Measurements from ENCODE around the gene PRKD3. TPM values are rescaled to one million over a fixed set of nuclear protein-coding genes. Genes with fewer than 3 reads are reported as not detected.
A peak's percentile ranks its signal among the peaks of the same experiment; 100 is the strongest.

The PRKD3 gene
- total and polyA plus RNA-seq, 2 donors (not counting 1 experiment from before 2014, with no cell fraction given), result 48.0 to 67.7 TPM

GRCh38 chr2:37332560-37332959 is 7.9 kb upstream of the PRKD3 start:
- TF ChIP-seq CTCF (conservative IDR thresholded peaks at IDR 0.05 in 1 of 2, IDR thresholded peaks at IDR 0.05 in 1 of 2; ENCODE audit: low read depth in 1 of 2, low read length in 2 of 2), result no peak
- TF ChIP-seq EZH2 (IDR thresholded peaks at IDR 0.05; ENCODE audit: low read length, missing control alignments), result no peak
- Histone ChIP-seq H3K27ac (ENCODE audit: insufficient read depth, low read length) (no peak overlapping the region), H3K4me2 (ENCODE audit: extremely low read depth, insufficient read depth, low read length) (no peak overlapping the region)

GRCh38 chr2:37330681-37331080 is 6.0 kb upstream of the PRKD3 start:
- Histone ChIP-seq H3K4me3 (replicated peaks in 1 of 4; ENCODE audit: control extremely low read depth in 1 of 4, insufficient read depth in 1 of 4, low read depth in 3 of 4, low read length in 4 of 4) (no peak overlapping the region), H3K9me3 (ENCODE audit: control insufficient read depth, insufficient read depth, low read depth, low read length) (no peaks in the 10 kb centered on the region), H3K4me2 (ENCODE audit: extremely low read depth, insufficient read depth, low read length) (no peak overlapping the region), H3K79me2 (ENCODE audit: control insufficient read depth, insufficient read depth, low read length) (no peaks in the 10 kb centered on the region), H3K27me3 (ENCODE audit: control insufficient read depth, insufficient read depth, low read length) (no peaks in the 10 kb centered on the region), H3K4me1 (ENCODE audit: control insufficient read depth, extremely low read depth, insufficient read depth, low read length) (no peaks in the 10 kb centered on the region), H3K36me3 (ENCODE audit: control insufficient read depth, insufficient read depth, low read length) (no peaks in the 10 kb centered on the region), H4K20me1 (ENCODE audit: control insufficient read depth, extremely low read depth, insufficient read depth, low read length) (no peaks in the 10 kb centered on the region), H2AFZ (ENCODE audit: low read length) (no peak overlapping the region), H3K27ac (ENCODE audit: insufficient read depth, low read length) (no peak overlapping the region), H3K9ac (ENCODE audit: insufficient read depth, low read length) (no peak overlapping the region)
- no peak for DNase-seq (ENCODE audit: low read depth in 2 of 2)
- no peak for TF ChIP-seq CTCF (conservative IDR thresholded peaks at IDR 0.05 in 1 of 2, IDR thresholded peaks at IDR 0.05 in 1 of 2; ENCODE audit: low read depth in 1 of 2, low read length in 2 of 2)
- no peak for TF ChIP-seq EZH2 (IDR thresholded peaks at IDR 0.05; ENCODE audit: low read length, missing control alignments)

More at GRCh38 chr2:37332560-37332959, 7.9 kb upstream of the PRKD3 start:
- H3K36me3 ChIP-seq (ENCODE audit: control insufficient read depth, insufficient read depth, low read length), result no peaks in the 10 kb centered on the region
- H3K4me1 ChIP-seq (ENCODE audit: control insufficient read depth, extremely low read depth, insufficient read depth, low read length), result no peaks in the 10 kb centered on the region
- H4K20me1 ChIP-seq (ENCODE audit: control insufficient read depth, extremely low read depth, insufficient read depth, low read length), result no peaks in the 10 kb centered on the region
- no peak overlapping the region for H3K9ac ChIP-seq (ENCODE audit: insufficient read depth, low read length)
- H3K27me3 ChIP-seq (ENCODE audit: control insufficient read depth, insufficient read depth, low read length), result no peaks in the 10 kb centered on the region
- H3K4me3 ChIP-seq (replicated peaks in 1 of 4; ENCODE audit: control extremely low read depth in 1 of 4, insufficient read depth in 1 of 4, low read depth in 3 of 4, low read length in 4 of 4), result no peak overlapping the region
- H2AFZ ChIP-seq (ENCODE audit: low read length), result no peak overlapping the region
- H3K79me2 ChIP-seq (ENCODE audit: control insufficient read depth, insufficient read depth, low read length), result no peaks in the 10 kb centered on the region
- no peaks in the 10 kb centered on the region for H3K9me3 ChIP-seq (ENCODE audit: control insufficient read depth, insufficient read depth, low read depth, low read length)
- DNase-seq (ENCODE audit: low read depth in 2 of 2), result no peak

- Histone ChIP-seq H3K4me3 (replicated peaks in 1 of 4; ENCODE audit: control extremely low read depth in 1 of 4, insufficient read depth in 1 of 4, low read depth in 3 of 4, low read length in 4 of 4) (peak overlapping the region in 2 of 4 experiments; percentile 7 to 74), H3K27ac (ENCODE audit: insufficient read depth, low read length) (no peak overlapping the region)
- no peak for DNase-seq (ENCODE audit: low read depth in 2 of 2)
Measured at GRCh38 chr2:37326866-37327634, 2.4 kb upstream of the PRKD3 start.

More at GRCh38 chr2:37326866-37327634, 2.4 kb upstream of the PRKD3 start:
- Histone ChIP-seq H3K79me2 (ENCODE audit: control insufficient read depth, insufficient read depth, low read length) (peaks cover 20% of the 10 kb centered on the region), H3K36me3 (ENCODE audit: control insufficient read depth, insufficient read depth, low read length) (no peaks in the 10 kb centered on the region), H3K9ac (ENCODE audit: insufficient read depth, low read length) (no peak overlapping the region), H4K20me1 (ENCODE audit: control insufficient read depth, extremely low read depth, insufficient read depth, low read length) (no peaks in the 10 kb centered on the region), H3K4me2 (ENCODE audit: extremely low read depth, insufficient read depth, low read length) (peak overlapping the region; percentile 81), H3K9me3 (ENCODE audit: control insufficient read depth, insufficient read depth, low read depth, low read length) (no peaks in the 10 kb centered on the region), H2AFZ (ENCODE audit: low read length) (peak overlapping the region; percentile 71), H3K4me1 (ENCODE audit: control insufficient read depth, extremely low read depth, insufficient read depth, low read length) (peaks cover 2% of the 10 kb centered on the region), H3K27me3 (ENCODE audit: control insufficient read depth, insufficient read depth, low read length) (no peaks in the 10 kb centered on the region)
- TF ChIP-seq EZH2 (IDR thresholded peaks at IDR 0.05; ENCODE audit: low read length, missing control alignments) (no peak), CTCF (conservative IDR thresholded peaks at IDR 0.05 in 1 of 2, IDR thresholded peaks at IDR 0.05 in 1 of 2; ENCODE audit: low read depth in 1 of 2, low read length in 2 of 2) (no peak)

Data from fibroblast of lung (primary cell).